DOHH2 (cell line): ENCODE measurements around the gene TMEM132A.

Experiments
- H3F3A ChIP-seq: fragments of 200-600 bp; sonication (generic), shearing (Covaris generic); 2 replicates; pipeline ENCODE4 v1.6.0; 2016; ENCODE audit warnings: antibody characterized with exemption, mild to moderate bottlenecking; ENCODE audit not compliant: control insufficient read depth, insufficient read depth
- H3K27ac ChIP-seq: fragments of 200-600 bp; sonication (generic); 2 replicates; pipeline ENCODE4 v1.5.1; 2014; ENCODE audit warnings: low read depth, mild to moderate bottlenecking, low read length, moderate library complexity
- H3K27me3 ChIP-seq: fragments of 200-600 bp; sonication (generic); 2 replicates; pipeline ENCODE4 v1.6.1; 2014; ENCODE audit warnings: mild to moderate bottlenecking, low read length, mixed read lengths; ENCODE audit not compliant: control insufficient read depth
- H3K36me3 ChIP-seq: fragments of 200-600 bp; sonication (generic); 2 replicates; pipeline ENCODE4 v1.6.1; 2014; ENCODE audit warnings: mild to moderate bottlenecking, low read length, moderate library complexity, mixed read lengths; ENCODE audit not compliant: control insufficient read depth
- H3K4me1 ChIP-seq: fragments of 200-600 bp; sonication (generic); 2 replicates; pipeline ENCODE4 v1.6.1; 2014; ENCODE audit warnings: mild to moderate bottlenecking, low read length, mixed read lengths; ENCODE audit not compliant: control insufficient read depth
- H3K4me2 ChIP-seq: fragments of 200-600 bp; sonication (generic); 2 replicates; pipeline ENCODE4 v1.6.0; 2014; ENCODE audit warnings: mild to moderate bottlenecking, low read length, moderate library complexity
- H3K4me3 ChIP-seq: fragments of 200-600 bp; sonication (generic); 2 replicates; pipeline ENCODE4 v1.5.1; 2014; ENCODE audit warnings: mild to moderate bottlenecking, low read length, mixed read lengths
- H3K79me2 ChIP-seq: fragments of 200-600 bp; sonication (generic); 2 replicates; pipeline ENCODE4 v1.6.1; 2014; ENCODE audit warnings: mild to moderate bottlenecking, low read length, mixed read lengths; ENCODE audit not compliant: control insufficient read depth
- H3K9me2 ChIP-seq: fragments of 200-600 bp; sonication (generic); replicated peaks from 2 replicates; pipeline ENCODE4 v1.6.1; 2014; ENCODE audit warnings: mild to moderate bottlenecking, low read length, mixed read lengths; ENCODE audit not compliant: control insufficient read depth
- H3K9me3 ChIP-seq: fragments of 200-600 bp; sonication (generic); 2 replicates; pipeline ENCODE4 v1.6.1; 2014; ENCODE audit warnings: antibody characterized with exemption, low read length, mixed read lengths; ENCODE audit not compliant: control insufficient read depth, insufficient read depth
- H4K20me1 ChIP-seq: fragments of 200-600 bp; sonication (generic); 2 replicates; pipeline ENCODE4 v1.6.0; 2014; ENCODE audit warnings: low read depth, mild to moderate bottlenecking, antibody characterized with exemption, low read length, moderate library complexity; ENCODE audit not compliant: control insufficient read depth, insufficient read depth
- EZH2phosphoT487 ChIP-seq: fragments of 200-600 bp; sonication (generic); IDR thresholded peaks from 2 replicates; pipeline ENCODE4 v1.6.1; 2017; ENCODE audit warnings: borderline replicate concordance, mild to moderate bottlenecking, antibody characterized with exemption, low read length, moderate library complexity, mixed read lengths
- TF ChIP-seq, protein P1 (sequence below): fragments of 200-600 bp; sonication (generic); IDR thresholded peaks from one replicate; pipeline ENCODE4 v1.5.1; 2014; ENCODE audit warnings: antibody characterized with exemption, mild to moderate bottlenecking, low read depth, low read length; ENCODE audit not compliant: poor library complexity, severe bottlenecking

Gene TMEM132A

DNA sequence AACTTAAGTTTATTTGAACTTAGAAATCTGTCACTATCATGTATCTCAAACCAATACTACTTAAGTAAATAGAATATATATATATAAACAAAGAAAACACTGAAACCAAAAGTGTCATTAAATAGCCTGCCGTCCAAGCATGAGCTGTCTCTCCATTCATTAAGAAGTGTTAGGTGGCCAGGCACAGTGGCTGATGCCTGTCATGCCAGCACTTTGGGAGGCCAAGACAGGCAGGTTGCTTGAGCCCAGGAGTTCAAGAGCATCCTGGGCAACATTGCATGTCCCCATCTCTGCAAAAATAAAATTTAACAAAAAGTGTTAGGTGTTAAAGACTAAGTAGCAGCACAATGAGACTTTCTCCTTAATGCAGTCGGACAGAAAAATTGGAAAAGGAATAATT lies 61.2 kb downstream of the TMEM132A start:
- Histone ChIP-seq H3K9me2 (no peaks in the 10 kb centered on the region), H4K20me1 (no peaks in the 10 kb centered on the region), H3K79me2 (no peaks in the 10 kb centered on the region), H3K27ac (no peak overlapping the region), H3K4me2 (no peak overlapping the region), H3K36me3 (no peaks in the 10 kb centered on the region), H3F3A (no peaks in the 10 kb centered on the region), H3K9me3 (no peaks in the 10 kb centered on the region), H3K27me3 (no peaks in the 10 kb centered on the region), H3K4me1 (peaks cover 18% of the 10 kb centered on the region), H3K4me3 (no peak overlapping the region)
- TF ChIP-seq, protein P1, sequence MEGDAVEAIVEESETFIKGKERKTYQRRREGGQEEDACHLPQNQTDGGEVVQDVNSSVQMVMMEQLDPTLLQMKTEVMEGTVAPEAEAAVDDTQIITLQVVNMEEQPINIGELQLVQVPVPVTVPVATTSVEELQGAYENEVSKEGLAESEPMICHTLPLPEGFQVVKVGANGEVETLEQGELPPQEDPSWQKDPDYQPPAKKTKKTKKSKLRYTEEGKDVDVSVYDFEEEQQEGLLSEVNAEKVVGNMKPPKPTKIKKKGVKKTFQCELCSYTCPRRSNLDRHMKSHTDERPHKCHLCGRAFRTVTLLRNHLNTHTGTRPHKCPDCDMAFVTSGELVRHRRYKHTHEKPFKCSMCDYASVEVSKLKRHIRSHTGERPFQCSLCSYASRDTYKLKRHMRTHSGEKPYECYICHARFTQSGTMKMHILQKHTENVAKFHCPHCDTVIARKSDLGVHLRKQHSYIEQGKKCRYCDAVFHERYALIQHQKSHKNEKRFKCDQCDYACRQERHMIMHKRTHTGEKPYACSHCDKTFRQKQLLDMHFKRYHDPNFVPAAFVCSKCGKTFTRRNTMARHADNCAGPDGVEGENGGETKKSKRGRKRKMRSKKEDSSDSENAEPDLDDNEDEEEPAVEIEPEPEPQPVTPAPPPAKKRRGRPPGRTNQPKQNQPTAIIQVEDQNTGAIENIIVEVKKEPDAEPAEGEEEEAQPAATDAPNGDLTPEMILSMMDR = no peak
- TF ChIP-seq EZH2phosphoT487 = no peak

DNA sequence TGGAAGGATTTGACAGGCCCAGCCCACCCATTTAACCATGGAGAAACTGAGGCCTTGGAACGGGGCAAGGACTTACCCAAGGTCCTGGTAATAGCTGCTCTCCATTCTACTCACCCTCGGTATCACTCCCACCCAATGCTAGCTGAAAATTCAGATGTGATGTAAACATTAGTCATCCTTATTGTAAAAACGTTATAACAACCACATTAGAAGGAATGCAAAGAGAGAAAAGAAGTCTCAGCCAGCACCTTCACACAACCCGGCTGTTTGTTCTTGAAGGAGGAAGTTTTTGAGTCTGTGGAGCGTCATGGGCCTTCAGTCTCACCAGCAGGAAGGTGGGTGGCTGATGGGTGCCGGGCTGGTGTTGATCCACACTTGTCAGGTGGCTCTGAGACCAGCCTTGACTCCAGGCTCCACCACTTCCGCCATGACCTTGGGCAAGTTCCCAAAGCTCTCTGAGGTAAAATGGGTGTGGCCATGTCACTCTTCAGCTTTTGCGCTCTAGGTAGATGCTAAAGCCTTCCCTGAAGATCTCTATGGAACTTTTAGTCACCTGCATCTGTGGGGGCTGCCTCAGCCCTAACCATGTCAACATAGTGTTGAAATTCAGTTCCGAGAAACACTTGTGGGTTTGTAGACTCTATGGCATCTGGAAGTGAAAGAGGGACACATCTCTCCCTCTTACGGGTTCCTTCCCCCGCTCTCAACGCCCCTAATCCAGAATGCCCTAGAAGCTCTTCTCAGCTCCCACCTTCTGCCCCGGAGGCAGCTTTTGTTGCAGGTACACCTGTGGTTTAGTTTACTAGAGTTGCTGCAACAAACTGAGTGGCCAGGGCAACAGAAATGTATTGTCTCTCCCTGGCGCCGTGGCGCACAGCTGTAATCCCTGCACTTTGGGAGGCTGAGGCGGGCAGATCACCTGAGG lies 62.0 kb downstream of the TMEM132A start:
- no peak overlapping the region for H3K4me3 ChIP-seq
- H3K4me2 ChIP-seq = no peak overlapping the region
- no peak overlapping the region for H3K27ac ChIP-seq

More for the DNA sequence above, 62.0 kb downstream of the TMEM132A start:
- no peaks in the 10 kb centered on the region for H3F3A ChIP-seq
- H3K9me2 ChIP-seq = no peaks in the 10 kb centered on the region
- no peaks in the 10 kb centered on the region for H3K36me3 ChIP-seq
- no peaks in the 10 kb centered on the region for H3K79me2 ChIP-seq
- no peaks in the 10 kb centered on the region for H3K27me3 ChIP-seq
- H4K20me1 ChIP-seq = no peaks in the 10 kb centered on the region
- no peaks in the 10 kb centered on the region for H3K9me3 ChIP-seq
- H3K4me1 ChIP-seq = peaks cover 18% of the 10 kb centered on the region
- TF ChIP-seq, protein P1 = no peak
- TF ChIP-seq EZH2phosphoT487 = no peak
